Liver (tissue), 9 donors: Measurements from ENCODE around the gene UBE3D. TPM values are rescaled to one million over a fixed set of nuclear protein-coding genes. Genes with fewer than 3 reads are reported as not detected.

Experiments
- DNase-seq: peaks from one replicate; pipeline ENCODE4 v3.0.0-alpha.2; 2017; ENCODE audit warnings: low spot score
- H3K27ac ChIP-seq, 2 donors: one replicate each; pipeline ENCODE4 v1.7.0; 2013; ENCODE audit warnings: inconsistent platforms in 2 of 2, low read length in 2 of 2, control low read depth in 1 of 2, low read depth in 1 of 2, mild to moderate bottlenecking in 1 of 2
- H3K27me3 ChIP-seq, 4 donors: one replicate each; pipeline versions ENCODE4 v1.6.1 to v1.7.0; 2013; ENCODE audit warnings: low read length in 3 of 4, inconsistent platforms in 1 of 4, mild to moderate bottlenecking in 1 of 4, moderate library complexity in 1 of 4; ENCODE audit not compliant: control insufficient read depth in 4 of 4, insufficient read depth in 4 of 4
- H3K36me3 ChIP-seq, 4 donors: one replicate each; pipeline versions ENCODE4 v1.6.1 to v1.7.0; 2013; ENCODE audit warnings: low read length in 3 of 4, mild to moderate bottlenecking in 3 of 4, low read depth in 1 of 4, moderate library complexity in 1 of 4; ENCODE audit not compliant: control insufficient read depth in 4 of 4, insufficient read depth in 3 of 4
- H3K4me1 ChIP-seq, 4 donors: one replicate each; pipeline versions ENCODE4 v1.6.1 to v1.7.0; 2013; ENCODE audit warnings: low read length in 3 of 4, mild to moderate bottlenecking in 3 of 4, moderate library complexity in 1 of 4; ENCODE audit not compliant: control insufficient read depth in 4 of 4, insufficient read depth in 4 of 4
- H3K4me3 ChIP-seq, 3 donors: one replicate each; pipeline versions ENCODE4 v1.6.1 to v1.7.0; 2013; ENCODE audit warnings: low read length in 3 of 3, control low read depth in 1 of 3, low read depth in 1 of 3, mild to moderate bottlenecking in 1 of 3
- H3K9ac ChIP-seq, 2 donors: one replicate each; pipeline ENCODE4 v1.7.0; 2013; ENCODE audit warnings: low read length in 2 of 2, mild to moderate bottlenecking in 2 of 2, moderate library complexity in 2 of 2, control low read depth in 1 of 2, low read depth in 1 of 2
- H3K9me3 ChIP-seq, 4 donors: one replicate each; pipeline versions ENCODE4 v1.6.1 to v1.7.0; 2013; ENCODE audit warnings: low read length in 3 of 4; ENCODE audit not compliant: control insufficient read depth in 4 of 4
- EGR1 ChIP-seq, 2 donors: IDR thresholded peaks; 2 replicates each; pipeline ENCODE4 v1.6.1; 2016 to 2018; ENCODE audit warnings: antibody characterized with exemption in 2 of 2, low read depth in 2 of 2
- FOXA1 ChIP-seq: IDR thresholded peaks from 2 replicates; pipeline ENCODE4 v1.6.1; 2016; ENCODE audit warnings: antibody characterized with exemption
- FOXA2 ChIP-seq: IDR thresholded peaks from 2 replicates; pipeline ENCODE4 v1.6.1; 2016; ENCODE audit warnings: antibody characterized with exemption
- GABPA ChIP-seq, 2 donors: IDR thresholded peaks in 1 of 2; conservative IDR thresholded peaks in 1 of 2; 2 replicates each; pipeline ENCODE4 v1.6.1; 2016; ENCODE audit warnings: antibody characterized with exemption in 2 of 2, mild to moderate bottlenecking in 1 of 2, moderate library complexity in 1 of 2
- HNF4G ChIP-seq: IDR thresholded peaks from 2 replicates; pipeline ENCODE4 v1.6.1; 2016; ENCODE audit warnings: antibody characterized with exemption
- JUND ChIP-seq, 2 donors: IDR thresholded peaks; 2 replicates each; pipeline ENCODE4 v1.6.1; 2016; ENCODE audit warnings: antibody characterized with exemption in 2 of 2
- NR2F2 ChIP-seq: IDR thresholded peaks from 2 replicates; pipeline ENCODE4 v1.6.1; 2016; ENCODE audit warnings: antibody characterized with exemption
- RXRA ChIP-seq, 2 donors: IDR thresholded peaks; 2 replicates each; pipeline ENCODE4 v1.6.1; 2017 to 2018; ENCODE audit warnings: antibody characterized with exemption in 2 of 2, mild to moderate bottlenecking in 1 of 2
- SP1 ChIP-seq: IDR thresholded peaks from 2 replicates; pipeline ENCODE4 v1.6.1; 2018; ENCODE audit warnings: antibody characterized with exemption, mild to moderate bottlenecking
- TAF1 ChIP-seq: conservative IDR thresholded peaks from 2 replicates; pipeline ENCODE4 v1.6.1; 2016; ENCODE audit warnings: antibody characterized with exemption, mild to moderate bottlenecking
- YY1 ChIP-seq: IDR thresholded peaks from 2 replicates; pipeline ENCODE4 v1.6.1; 2016; ENCODE audit warnings: antibody characterized with exemption, mild to moderate bottlenecking
- WGBS: extraction: QIAGEN DNeasy Blood & Tissue Kit; methylation state at CpG from one replicate; pipeline ENCODE4 v1.1.7; 2013; 5-methylcytosine and 5-hydroxymethylcytosine counted together
- polyA plus RNA-seq, 2 donors: library from polyadenylated mRNA; stranded (reverse) in 1 of 2; unstranded in 1 of 2; fragments of 200-250 nt in 1 of 2; fragments of >200 nt in 1 of 2; fragmentation: Nextera tagmentation in 1 of 2; extraction: Ambion mirVana in 1 of 2; gene quantifications; one replicate each; pipeline versions ENCODE4 v1.2.1 to v1.2.3, GENCODE V29; 2013 to 2015
- total RNA-seq, 2 donors: library from RNA; depleted of rRNA; stranded (reverse); fragments of >200 nt; gene quantifications; one replicate each; pipeline ENCODE4 v1.2.3, GENCODE V29; 2014
- TF ChIP-seq, protein P1 (sequence below): IDR thresholded peaks from 2 replicates; pipeline ENCODE4 v1.6.1; 2016; ENCODE audit warnings: antibody characterized with exemption, mild to moderate bottlenecking
- TF ChIP-seq, protein P2 (sequence below): IDR thresholded peaks from 2 replicates; pipeline ENCODE4 v1.6.1; 2016; ENCODE audit warnings: antibody characterized with exemption
- TF ChIP-seq, protein P3 (sequence below): fragments of 150-350 bp; IDR thresholded peaks from 2 replicates; pipeline ENCODE4 v1.5.1; 2017; ENCODE audit warnings: improper control_type of control experiment, low read depth, low read length; ENCODE audit not compliant: missing input control
- TF ChIP-seq, protein P4 (sequence below): IDR thresholded peaks from 2 replicates; pipeline ENCODE4 v1.6.1; 2016; ENCODE audit warnings: antibody characterized with exemption
- TF ChIP-seq, protein P5 (sequence below): IDR thresholded peaks from 2 replicates; pipeline ENCODE4 v1.6.1; 2016; ENCODE audit warnings: antibody characterized with exemption
- donor health status: healthy.
- donor health status: healthy.
- donor health status: healthy.
- donor health status: healthy.
- donor health status: healthy.

The UBE3D gene
- total and polyA plus RNA-seq, 4 donors = 0.78 to 6.4 (median 1.9) TPM

DNA sequence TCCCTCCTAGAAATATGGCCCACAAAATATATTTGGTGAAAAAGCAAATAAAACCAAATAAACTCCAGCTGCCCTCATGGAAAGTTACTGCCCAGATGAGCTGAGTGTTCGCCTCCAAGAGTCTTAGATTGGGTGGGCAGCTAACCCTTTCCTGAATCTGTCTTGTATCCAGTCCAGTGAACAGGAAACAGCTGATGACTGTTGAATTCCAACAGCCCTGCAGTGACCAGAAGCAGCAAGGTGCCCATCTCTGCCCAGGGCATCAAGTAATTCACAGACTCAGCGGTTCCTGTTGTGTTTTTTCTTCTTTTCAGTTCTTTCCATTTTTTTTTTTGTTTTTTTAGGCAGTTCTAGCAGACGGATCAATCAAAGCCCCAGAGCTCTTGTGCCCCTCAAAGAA lies 199.2 kb downstream of the UBE3D start:
- 80% methylated on average over 3 of the region's 3 CpGs for WGBS
- DNase-seq = no peak
- Histone ChIP-seq H3K27ac (no peak overlapping the region), H3K9ac (no peak overlapping the region), H3K4me1 (no peaks in the 10 kb centered on the region), H3K27me3 (no peaks in the 10 kb centered on the region), H3K36me3 (no peaks in the 10 kb centered on the region), H3K4me3 (no peak overlapping the region), H3K9me3 (no peaks in the 10 kb centered on the region)
- TF ChIP-seq RXRA (IDR thresholded peaks at IDR 0.05) = no peak
- TF ChIP-seq JUND (IDR thresholded peaks at IDR 0.05) = no peak
- TF ChIP-seq FOXA2 = no peak

DNA sequence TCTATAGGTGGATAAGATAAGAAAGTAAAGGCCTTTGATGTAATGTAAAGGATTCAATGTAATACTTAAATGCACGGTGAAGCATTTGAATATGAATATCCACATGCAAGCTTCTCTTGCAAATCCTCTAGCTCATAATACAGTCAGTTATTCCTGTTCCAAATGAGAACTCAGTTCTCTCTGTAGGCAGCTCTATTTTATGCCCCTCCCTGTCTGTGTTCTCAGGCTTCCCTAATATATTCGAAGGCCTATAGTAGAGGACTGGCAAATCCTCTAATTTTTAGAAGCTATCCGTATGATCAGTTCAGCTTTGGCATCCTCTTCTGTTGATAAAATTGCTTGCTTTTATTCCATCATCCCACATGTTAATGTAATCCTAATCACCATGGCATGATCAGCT lies 200.2 kb downstream of the UBE3D start:
- no peaks in the 10 kb centered on the region for H3K9me3 ChIP-seq
- WGBS = 80% methylated on average over 3 of the region's 3 CpGs
- no peak overlapping the region for H3K27ac ChIP-seq
- H3K4me3 ChIP-seq = no peak overlapping the region
- TF ChIP-seq NR2F2 (no peak), EGR1 (IDR thresholded peaks at IDR 0.05; ENCODE audit: low read depth in 2 of 2) (no peak), FOXA1 (no peak), RXRA (IDR thresholded peaks at IDR 0.05) (no peak), HNF4G (no peak), SP1 (no peak)
- TF ChIP-seq, protein P1, sequence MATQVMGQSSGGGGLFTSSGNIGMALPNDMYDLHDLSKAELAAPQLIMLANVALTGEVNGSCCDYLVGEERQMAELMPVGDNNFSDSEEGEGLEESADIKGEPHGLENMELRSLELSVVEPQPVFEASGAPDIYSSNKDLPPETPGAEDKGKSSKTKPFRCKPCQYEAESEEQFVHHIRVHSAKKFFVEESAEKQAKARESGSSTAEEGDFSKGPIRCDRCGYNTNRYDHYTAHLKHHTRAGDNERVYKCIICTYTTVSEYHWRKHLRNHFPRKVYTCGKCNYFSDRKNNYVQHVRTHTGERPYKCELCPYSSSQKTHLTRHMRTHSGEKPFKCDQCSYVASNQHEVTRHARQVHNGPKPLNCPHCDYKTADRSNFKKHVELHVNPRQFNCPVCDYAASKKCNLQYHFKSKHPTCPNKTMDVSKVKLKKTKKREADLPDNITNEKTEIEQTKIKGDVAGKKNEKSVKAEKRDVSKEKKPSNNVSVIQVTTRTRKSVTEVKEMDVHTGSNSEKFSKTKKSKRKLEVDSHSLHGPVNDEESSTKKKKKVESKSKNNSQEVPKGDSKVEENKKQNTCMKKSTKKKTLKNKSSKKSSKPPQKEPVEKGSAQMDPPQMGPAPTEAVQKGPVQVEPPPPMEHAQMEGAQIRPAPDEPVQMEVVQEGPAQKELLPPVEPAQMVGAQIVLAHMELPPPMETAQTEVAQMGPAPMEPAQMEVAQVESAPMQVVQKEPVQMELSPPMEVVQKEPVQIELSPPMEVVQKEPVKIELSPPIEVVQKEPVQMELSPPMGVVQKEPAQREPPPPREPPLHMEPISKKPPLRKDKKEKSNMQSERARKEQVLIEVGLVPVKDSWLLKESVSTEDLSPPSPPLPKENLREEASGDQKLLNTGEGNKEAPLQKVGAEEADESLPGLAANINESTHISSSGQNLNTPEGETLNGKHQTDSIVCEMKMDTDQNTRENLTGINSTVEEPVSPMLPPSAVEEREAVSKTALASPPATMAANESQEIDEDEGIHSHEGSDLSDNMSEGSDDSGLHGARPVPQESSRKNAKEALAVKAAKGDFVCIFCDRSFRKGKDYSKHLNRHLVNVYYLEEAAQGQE = no peak
- TF ChIP-seq, protein P2, sequence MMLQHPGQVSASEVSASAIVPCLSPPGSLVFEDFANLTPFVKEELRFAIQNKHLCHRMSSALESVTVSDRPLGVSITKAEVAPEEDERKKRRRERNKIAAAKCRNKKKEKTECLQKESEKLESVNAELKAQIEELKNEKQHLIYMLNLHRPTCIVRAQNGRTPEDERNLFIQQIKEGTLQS = no peak
- no peak for DNase-seq
- H3K9ac ChIP-seq = no peak overlapping the region
- H3K4me1 ChIP-seq = no peaks in the 10 kb centered on the region
- no peaks in the 10 kb centered on the region for H3K27me3 ChIP-seq
- H3K36me3 ChIP-seq = no peaks in the 10 kb centered on the region

DNA sequence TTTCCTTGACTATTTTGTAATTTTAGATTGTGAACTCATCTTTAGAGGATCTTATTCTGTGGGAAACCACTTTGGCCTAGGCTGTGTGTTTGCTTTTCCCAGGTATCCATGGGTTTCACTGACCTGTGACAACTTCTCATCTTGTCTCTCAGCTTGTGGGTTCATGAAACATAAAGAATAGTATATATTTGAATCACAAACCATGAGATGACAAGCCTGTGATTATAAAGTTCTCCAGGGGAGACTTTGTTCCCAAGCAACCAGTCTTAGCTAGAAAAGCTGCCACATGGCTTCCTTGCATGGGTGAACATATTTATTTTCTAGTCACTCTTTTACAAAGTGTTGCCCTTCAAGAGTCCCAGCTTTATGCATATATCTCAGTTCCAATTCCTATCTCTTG lies 201.9 kb downstream of the UBE3D start:
- DNase-seq = no peak
- Histone ChIP-seq H3K4me1 (no peaks in the 10 kb centered on the region), H3K9ac (no peak overlapping the region), H3K27ac (no peak overlapping the region), H3K27me3 (no peaks in the 10 kb centered on the region), H3K36me3 (no peaks in the 10 kb centered on the region), H3K9me3 (no peaks in the 10 kb centered on the region), H3K4me3 (no peak overlapping the region)
- TF ChIP-seq SP1 (no peak), FOXA1 (no peak), YY1 (no peak), TAF1 (no peak), EGR1 (IDR thresholded peaks at IDR 0.05; ENCODE audit: low read depth in 2 of 2) (no peak), FOXA2 (no peak), RXRA (IDR thresholded peaks at IDR 0.05) (no peak), JUND (IDR thresholded peaks at IDR 0.05) (no peak), GABPA (IDR thresholded peaks at IDR 0.05 in 1 of 2, conservative IDR thresholded peaks at IDR 0.05 in 1 of 2) (no peak), NR2F2 (no peak)
- TF ChIP-seq, protein P3, sequence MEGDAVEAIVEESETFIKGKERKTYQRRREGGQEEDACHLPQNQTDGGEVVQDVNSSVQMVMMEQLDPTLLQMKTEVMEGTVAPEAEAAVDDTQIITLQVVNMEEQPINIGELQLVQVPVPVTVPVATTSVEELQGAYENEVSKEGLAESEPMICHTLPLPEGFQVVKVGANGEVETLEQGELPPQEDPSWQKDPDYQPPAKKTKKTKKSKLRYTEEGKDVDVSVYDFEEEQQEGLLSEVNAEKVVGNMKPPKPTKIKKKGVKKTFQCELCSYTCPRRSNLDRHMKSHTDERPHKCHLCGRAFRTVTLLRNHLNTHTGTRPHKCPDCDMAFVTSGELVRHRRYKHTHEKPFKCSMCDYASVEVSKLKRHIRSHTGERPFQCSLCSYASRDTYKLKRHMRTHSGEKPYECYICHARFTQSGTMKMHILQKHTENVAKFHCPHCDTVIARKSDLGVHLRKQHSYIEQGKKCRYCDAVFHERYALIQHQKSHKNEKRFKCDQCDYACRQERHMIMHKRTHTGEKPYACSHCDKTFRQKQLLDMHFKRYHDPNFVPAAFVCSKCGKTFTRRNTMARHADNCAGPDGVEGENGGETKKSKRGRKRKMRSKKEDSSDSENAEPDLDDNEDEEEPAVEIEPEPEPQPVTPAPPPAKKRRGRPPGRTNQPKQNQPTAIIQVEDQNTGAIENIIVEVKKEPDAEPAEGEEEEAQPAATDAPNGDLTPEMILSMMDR = no peak
- TF ChIP-seq, protein P2 = no peak
- TF ChIP-seq, protein P4, sequence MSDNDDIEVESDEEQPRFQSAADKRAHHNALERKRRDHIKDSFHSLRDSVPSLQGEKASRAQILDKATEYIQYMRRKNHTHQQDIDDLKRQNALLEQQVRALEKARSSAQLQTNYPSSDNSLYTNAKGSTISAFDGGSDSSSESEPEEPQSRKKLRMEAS = no peak
- TF ChIP-seq, protein P5, sequence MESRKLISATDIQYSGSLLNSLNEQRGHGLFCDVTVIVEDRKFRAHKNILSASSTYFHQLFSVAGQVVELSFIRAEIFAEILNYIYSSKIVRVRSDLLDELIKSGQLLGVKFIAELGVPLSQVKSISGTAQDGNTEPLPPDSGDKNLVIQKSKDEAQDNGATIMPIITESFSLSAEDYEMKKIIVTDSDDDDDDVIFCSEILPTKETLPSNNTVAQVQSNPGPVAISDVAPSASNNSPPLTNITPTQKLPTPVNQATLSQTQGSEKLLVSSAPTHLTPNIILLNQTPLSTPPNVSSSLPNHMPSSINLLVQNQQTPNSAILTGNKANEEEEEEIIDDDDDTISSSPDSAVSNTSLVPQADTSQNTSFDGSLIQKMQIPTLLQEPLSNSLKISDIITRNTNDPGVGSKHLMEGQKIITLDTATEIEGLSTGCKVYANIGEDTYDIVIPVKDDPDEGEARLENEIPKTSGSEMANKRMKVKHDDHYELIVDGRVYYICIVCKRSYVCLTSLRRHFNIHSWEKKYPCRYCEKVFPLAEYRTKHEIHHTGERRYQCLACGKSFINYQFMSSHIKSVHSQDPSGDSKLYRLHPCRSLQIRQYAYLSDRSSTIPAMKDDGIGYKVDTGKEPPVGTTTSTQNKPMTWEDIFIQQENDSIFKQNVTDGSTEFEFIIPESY = no peak
